LNCAP (cell line): Measurements from ENCODE around the gene SMARCD3.

Source experiments
- TF ChIP-seq, protein P1 (sequence below): fragments of 450-650 bp; IDR thresholded peaks from 2 replicates; pipeline ENCODE4 v1.5.1; 2017; ENCODE audit warnings: mild to moderate bottlenecking

The SMARCD3 gene

DNA sequence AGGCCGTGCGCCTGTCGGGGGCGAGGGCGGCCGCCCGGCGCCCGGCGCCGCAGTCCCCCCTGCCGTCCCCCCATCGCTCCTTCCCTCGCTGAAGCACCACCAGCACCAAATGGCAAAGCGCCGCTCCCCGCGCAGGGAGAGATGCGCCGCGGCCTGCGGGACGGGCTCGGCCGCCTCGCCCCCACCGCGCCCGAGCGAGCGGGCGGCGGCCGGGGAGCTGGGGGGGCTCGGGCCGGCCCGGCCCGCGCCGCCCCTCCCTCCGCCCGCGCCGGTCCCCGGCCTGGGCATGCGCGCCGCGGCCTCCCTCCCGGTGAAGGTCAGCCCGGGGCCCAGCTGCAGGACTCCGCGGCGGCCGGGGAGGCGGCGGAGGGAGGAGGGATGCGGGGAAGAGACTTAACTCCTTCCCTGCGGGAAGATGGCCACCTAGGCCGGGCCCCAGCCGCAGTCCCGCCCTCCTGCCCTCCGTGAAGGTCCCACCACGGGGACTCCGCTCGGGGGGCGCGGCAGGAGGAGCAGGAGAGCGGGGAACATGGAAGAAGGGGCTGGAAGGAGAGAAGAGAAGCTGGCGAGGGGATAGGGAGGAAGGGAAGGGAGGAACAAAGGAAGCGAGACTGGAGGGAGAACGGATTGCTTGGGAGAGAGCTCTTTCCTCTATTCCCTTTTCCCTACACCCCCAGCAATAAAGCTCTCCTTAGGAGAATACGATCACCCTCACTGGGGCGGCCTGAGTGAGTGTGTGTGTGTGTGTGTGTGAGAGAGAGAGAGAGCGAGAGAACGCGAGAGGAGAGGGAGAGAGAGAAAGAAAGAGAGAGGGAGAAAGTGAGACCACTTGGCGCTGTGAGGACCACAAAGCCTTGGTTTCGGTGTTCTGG lies 3.4 kb upstream of the SMARCD3 start:
- TF ChIP-seq, protein P1, sequence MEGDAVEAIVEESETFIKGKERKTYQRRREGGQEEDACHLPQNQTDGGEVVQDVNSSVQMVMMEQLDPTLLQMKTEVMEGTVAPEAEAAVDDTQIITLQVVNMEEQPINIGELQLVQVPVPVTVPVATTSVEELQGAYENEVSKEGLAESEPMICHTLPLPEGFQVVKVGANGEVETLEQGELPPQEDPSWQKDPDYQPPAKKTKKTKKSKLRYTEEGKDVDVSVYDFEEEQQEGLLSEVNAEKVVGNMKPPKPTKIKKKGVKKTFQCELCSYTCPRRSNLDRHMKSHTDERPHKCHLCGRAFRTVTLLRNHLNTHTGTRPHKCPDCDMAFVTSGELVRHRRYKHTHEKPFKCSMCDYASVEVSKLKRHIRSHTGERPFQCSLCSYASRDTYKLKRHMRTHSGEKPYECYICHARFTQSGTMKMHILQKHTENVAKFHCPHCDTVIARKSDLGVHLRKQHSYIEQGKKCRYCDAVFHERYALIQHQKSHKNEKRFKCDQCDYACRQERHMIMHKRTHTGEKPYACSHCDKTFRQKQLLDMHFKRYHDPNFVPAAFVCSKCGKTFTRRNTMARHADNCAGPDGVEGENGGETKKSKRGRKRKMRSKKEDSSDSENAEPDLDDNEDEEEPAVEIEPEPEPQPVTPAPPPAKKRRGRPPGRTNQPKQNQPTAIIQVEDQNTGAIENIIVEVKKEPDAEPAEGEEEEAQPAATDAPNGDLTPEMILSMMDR, result no peak

DNA sequence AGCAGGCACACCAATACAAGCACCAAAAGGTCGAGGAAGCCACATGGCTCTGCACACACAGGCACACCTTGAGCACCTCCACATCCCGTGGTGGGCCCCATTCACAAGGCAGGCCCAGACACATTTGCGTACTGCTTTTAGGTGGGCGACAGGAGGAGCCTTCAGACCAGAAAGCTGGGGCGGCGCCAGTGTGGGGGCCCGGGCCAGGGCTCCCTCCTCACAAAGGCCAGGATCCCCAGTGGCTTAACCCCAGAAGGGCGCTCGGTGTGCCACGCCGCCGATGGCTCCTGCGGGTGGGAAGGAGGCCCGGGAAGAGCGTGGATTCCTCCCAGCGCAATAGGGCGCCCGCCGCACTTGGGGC lies 2.8 kb upstream of the SMARCD3 start:
- TF ChIP-seq, protein P1, result no peak

DNA sequence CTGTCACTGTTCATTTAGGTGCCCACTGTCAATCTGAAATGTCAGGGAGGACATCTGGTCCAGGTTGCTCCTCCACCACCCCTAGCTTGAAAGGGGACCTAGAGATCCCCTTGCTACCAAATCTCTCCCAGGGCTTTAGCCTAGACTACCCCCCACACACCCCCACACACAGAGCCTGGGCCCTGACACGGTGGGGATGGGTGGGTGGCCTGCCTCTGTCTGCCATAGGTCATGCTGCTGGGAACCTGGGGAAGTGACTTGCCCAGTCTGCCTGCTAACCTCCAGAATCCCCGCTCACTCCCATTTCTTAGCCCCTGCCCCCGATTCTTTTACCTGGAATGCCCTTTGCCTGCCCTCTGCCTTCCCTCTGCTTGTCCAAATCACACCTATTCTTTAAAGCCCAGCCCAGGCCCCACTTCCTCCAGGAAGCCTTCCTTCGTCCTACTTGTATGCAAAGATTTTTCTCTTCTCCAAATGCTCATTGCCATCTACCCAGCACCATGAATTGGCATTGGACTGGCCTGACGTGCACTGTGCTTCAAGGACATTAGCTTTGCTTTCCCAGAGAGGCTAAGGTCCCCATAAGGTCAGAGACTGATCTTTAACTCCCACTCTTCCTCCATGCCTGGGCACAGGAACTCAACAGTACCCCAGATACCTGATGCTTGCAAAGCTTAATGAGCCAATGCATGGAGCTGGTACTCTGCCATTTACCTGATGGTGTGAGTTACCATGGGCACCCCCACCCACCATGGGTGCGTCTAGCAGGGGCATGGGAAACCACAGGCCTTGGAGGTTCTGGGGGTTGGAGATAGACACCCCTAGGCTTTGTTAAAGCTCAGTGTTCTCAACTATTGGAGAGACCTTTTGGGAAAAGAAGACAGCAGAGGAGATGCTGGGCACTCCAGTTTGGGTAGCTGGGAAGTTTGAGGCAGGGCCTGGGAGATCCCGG lies 2.0 kb upstream of the SMARCD3 start:
- TF ChIP-seq, protein P1, result no peak

DNA sequence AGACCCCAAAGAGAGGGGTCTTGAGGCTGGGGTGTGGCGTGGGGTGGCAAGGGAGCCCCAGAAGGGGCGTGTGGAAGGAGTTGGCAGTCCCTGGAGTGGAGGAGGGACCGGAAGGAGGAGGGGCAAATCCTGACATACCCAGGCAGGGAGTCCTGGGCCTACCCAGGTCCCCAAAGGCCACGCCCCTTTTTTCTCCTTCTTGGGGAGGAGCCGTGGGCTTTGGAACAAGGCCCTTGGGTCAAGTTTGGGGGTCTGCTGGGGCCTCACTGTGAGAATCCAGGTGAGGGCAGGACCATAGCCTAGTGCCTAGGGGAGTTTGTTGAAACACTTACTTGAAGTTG lies 1.2 kb upstream of the SMARCD3 start:
- TF ChIP-seq, protein P1, result no peak

DNA sequence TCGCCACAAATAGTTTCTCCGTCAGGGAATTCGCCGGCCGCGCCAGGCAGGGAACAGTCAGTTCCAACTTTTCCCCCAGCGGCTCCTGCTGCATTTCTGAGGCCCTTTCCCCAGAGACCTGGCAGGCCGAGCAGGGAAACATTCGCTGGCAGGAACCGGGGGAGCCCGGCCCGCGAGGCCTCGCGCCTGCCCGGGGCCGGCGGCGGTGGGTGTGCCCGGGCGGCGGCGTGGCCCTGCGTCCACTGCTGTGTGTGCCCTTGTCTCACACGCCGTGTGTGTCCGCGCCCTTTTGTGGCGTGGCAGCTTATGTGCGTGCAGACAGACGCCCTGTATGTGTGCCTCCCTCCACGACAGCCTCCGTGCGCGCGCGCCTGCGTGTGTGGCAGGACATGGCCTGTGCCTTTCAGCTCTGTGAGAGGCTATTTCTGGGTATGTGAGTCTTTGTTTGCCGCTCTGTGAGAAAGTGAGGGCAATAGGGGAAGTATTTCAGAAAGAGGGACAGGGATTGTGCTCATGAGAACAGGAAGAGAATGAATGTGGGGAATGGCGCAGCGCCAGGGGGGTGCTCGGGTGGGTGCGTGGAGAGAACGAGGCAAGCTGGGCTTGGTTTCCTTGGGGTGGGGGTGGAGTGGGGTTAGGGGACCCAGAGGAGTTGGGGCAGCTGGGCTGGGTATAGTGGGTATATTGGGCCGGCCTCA lies 689 bp upstream of the SMARCD3 start:
- TF ChIP-seq, protein P1, result no peak

DNA sequence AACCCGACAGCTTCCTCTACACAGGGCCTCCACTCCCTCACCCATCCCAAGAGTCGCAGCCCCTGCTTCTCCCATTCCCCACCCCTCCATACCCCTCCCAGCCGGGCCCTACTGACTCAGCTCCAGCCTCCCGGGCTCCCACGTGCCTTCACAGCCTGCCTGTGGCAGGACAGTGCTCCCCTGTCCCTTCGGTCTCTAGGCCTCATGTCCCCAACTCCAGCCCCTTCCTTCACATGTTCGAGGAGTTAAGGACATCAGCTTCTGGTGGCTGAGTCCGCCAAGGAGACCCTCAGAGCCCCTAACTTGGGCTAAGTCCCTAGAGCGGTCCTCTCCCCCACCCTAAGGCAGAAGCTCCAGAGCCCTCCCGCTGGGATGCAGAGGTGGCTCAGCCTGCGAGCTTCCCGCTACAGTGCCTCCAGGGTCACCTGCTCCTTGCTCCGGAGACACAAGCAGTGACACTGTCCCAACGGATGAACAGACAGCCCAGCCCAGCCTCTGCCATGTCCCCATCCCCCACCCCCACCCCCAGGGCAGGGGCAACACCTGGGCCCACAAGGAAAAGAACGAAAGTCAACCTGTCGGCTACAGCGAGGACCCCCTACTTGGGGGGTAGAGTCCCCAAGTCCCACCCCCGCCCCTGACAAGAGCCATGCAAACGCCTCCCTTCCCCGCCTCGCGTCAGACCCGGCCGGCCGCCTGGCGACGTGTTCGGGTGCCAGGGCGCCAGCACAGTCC lies 716 bp downstream of the SMARCD3 start:
- TF ChIP-seq, protein P1, result no peak
